Tongue (tissue), 2 donors: ENCODE data around the gene FOXF1. TPM values are rescaled to one million over a fixed set of nuclear protein-coding genes. Genes with fewer than 3 reads are reported as not detected.
A peak's percentile ranks its signal among the peaks of the same experiment; 100 is the strongest.

Source experiments
- DNase-seq: peaks from one replicate; pipeline ENCODE4 v3.0.0-alpha.2; 2015
- total RNA-seq: library from RNA; depleted of rRNA; stranded (reverse); fragments of >200 nt; gene quantifications from one replicate; pipeline ENCODE4 v1.2.3, GENCODE V29; 2014

Gene FOXF1
- total RNA-seq, 1 donor from 2014 or later: 3.6 TPM

DNA sequence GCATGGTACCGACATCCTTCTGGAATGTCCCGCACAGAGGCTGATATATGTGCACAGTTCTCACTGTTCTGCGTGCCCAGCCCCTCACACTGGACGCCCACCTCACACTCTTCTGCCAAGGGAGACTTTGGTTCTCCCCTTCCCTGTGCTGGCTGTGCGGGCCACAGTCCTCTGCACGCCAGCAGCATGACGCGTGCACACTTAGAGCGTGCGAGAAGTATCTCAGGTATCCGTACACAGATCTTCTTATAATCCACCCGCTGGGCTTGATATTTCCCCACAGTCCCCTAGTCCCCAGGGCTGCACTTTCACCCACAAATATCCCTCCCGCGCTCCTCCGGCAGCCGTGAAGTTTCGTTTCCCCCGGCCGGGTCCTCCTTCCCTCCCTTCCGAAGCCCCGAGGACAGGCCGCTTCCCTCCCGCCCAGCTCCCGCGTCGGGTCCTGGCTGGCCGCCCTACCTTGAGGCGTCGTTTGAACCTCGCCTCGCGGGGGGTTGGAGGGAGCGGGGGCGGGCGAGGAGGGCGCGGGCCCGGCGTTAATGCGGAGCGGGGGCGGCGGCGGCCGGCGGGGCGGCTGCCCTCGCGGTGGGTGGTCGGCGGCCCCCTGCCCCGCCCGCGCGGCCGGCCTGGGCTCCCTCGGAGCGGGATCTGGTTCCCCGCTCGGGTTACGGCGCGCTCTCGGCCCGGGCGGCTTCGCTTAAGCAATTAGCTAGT lies 5.0 kb upstream of the FOXF1 start:
- no peak for DNase-seq

DNA sequence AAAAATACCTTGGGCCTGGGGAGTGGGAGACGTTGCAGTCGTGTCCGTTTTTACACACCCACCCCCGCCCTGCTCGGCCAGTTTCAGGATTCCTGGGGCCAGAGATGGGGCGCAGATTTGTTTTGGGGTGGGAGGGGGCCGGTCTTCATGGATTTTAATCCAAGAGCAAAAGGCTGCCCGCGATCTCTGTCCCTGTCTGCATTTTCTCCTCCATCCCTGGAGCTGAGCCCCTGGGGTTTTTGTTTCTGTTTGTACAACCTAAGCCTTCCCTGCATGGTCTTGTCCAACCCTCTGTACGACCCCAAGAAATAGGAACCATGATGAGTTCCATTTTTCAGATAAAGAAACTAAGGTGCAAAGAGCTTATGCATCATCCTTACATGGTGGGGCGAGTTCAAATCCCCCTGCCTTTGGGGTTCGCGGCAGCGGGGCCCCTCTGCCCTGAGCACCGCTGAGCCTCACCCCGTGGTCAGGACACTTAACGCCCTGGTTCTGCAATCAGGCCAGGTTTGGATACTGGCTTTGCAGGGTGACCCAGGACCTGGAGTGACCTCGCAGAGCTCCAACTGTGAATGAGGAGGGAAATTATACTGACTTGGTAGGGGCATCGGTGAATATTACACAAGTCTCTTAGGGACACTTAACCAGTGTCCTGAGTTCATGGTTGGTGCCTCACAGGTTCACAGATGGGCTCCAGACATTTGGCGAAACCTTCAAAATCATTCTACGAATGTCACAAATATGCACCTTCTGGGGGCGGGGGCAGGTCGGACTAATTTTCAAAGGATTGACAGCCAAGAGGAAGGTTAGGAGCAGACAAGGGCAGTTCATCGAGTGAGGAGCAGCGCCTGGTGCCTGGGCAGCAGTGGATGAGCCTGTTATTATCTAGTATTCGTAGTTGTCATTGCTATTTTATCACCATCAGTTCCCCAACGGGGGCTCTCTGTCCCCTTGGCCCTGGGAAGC lies 4.1 kb upstream of the FOXF1 start:
- DNase-seq: no peak

DNA sequence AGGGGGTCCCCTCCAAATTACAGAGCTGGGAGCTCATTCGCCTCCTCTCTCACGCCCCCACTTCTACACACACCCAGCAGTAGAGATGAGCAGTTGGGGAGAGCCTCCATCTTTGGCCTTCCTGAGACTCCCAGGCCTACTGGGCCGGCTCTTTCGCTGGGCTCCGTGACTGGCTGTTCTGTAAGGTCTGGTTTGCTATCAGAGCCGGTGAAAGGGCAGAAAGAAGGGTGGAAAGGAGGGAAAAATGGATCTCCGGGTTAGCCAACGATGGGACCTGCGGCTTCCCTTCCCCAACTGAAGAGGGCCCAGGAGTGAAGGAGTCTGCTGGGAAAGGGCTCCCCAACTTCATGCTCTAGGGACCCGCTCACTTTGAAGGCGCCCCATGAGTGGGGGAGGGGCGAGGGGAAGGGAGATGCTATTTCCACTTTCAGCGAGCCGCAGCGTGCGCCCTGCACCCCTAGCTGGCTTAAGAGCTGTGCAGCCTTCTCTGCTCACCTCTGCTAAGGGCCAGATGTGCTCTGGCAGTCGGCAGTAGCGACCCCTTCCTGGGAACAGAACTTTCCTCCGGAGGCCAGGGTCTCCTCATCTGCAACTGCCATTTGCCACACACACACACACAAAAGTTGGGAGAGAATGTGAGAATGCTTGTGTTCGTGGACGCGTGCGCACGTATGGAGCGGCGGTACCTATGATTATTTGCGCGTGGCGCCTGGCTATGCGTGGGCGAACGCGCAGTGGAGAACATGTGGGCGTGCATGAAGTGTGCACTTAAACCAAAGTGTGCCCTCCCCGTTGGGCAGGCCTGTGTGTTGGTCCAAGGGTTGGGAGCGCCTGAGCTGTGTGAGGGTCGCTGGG lies 2.9 kb upstream of the FOXF1 start:
- DNase-seq: no peak

DNA sequence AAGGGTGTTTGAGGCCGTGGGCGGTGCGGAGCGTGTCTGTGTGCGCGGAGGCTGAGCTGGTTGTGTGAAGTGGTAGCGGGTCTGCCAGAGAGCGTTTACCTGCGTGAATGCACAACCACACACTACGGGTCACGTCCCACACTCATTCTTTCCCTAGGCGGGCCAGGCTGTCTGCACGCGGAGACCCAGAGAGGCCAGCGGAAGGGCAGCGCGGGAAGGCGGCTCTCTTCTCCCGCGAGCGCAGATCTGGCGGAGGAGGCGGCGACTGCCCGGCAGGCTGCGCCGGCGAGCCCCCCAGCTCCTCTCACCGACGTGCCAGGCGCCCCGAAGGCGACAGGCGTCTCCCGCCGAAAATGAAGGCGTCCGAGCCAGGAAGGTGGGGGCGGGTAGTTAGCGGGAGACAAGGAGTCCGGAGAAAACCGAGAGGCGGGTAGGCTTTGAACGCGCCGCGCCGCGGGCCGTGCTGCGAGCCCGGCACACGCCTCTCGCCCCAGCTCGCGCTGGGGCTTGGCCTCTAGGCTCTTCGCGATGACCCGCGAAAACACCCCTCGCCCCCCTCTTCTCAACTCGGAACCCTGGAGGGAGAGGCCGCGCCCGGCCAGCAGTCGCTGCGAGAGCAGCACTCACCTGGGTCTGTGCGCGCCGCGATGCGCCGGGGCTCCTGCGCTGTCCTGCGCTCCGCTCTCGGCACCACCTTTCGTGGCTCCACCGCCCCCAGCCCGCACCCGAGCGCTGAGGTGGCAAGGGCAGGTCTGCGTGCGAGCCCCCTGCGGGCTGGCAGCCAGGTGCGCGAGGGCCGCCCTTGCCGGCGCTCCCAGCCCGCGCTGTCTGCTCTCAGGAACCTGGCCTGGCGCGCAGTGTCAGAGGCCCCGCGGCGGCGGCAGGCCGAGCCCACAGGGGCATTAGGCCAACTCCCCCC lies 2.0 kb upstream of the FOXF1 start:
- DNase-seq: no peak

DNA sequence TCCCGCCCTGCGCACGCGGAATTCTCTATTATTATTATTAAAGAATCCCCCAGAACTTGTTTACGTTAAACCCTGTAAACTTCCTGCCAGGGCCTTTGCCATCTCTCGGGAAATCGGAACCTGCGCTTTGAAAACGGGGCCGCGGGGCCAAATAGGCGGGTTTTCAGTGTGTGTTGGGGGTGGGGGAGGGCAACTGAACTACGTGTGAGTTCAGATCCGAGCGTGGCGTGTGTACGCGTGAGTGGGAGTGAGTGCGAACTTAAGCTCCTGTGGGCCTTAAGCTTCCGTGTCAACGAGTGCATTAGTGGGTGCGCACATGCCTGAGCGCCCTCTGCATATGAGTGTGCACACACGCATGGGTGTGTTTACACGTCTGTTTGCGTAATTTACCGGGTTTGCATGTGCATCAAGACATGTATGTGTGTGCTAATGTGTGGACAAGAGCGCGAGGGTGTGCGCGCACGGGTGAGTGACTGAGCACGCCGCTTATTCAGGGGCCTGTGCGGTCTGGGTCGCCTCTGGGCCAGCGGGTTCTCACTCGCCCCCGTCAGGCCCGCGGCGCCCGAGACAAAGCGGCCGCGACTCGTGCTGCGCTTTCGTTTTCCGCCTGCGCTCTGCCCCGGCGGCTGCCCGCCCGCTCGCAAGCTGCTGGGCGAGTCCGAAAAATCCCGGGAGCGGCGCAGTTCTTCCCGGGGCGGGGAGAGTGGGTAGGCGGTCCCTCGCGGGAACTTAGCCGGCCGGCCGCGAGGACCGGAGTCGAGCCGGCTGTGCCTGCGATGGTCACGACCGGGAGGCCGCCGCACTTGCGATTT lies 1.2 kb upstream of the FOXF1 start:
- DNase-seq: peak; percentile 62

DNA sequence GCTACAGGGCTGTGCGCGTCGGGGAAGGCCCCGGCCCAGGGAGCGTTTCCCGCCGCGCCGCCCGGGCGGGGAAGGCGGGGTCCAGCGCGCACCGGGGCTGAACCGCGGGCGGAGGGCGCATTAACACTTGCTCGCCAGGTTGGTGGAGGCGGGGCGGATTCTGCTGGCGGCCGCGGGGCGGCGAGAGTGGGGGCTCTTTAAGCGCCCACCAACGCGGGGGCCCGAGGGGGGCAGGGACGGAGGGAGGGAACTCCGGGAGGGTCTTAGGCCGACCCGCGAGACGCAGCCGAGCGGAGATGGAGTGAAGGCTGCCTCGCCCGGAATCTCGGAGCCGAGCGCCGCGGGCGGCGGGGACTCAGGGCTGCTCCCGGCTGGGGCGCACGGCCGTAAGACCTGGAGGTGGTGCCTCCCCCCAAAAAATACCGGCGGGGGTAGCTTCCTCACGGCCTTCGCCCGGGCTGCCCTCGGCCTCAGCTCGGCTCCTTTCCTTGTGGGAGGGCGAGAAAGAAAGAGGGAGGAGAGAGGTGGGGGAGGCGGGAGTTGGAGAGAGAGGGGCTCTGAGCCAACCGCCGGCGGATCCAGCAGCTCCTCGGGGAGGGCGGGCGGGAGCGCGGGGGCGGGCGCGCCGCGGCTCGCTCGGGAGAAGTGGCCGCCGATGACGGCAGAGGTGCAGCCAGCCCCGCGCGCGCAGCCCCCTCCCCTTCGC lies 415 bp upstream of the FOXF1 start:
- DNase-seq: peak; percentile 79

DNA sequence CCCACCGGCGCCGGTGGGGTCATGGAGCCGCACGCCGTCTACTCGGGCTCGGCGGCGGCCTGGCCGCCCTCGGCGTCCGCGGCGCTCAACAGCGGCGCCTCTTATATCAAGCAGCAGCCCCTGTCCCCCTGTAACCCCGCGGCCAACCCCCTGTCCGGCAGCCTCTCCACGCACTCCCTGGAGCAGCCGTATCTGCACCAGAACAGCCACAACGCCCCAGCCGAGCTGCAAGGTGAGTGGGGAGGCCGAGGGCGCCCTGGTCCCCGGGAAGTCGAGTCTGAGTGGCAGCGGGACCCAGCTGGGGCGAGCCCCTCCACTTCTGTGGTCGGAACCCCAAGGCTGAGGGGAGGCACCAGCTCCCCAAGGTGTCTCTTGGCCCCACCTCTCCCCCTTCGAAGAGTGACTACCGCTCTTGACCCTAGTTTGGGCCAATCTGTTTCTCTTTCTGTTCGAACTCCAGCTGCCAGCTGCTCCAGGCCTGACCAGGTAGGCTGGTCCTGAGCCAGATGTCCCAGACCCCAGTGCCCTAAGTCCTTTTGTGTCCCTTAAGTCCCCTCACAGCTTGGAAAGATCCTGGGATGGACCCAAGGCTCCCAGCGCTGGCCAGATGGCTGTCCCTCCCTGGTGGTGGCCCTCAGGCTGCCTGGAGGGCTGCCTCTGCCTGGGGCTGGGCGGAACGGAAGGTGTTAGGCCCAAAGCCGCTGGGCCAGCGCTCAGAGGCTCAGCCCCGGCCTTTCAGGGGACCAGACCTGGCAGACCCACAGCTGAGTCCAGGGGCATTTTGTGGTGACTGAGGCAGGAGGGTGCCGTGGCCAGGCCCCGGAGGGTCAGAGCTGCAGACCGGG lies 1.2 kb downstream of the FOXF1 start:
- no peak for DNase-seq

DNA sequence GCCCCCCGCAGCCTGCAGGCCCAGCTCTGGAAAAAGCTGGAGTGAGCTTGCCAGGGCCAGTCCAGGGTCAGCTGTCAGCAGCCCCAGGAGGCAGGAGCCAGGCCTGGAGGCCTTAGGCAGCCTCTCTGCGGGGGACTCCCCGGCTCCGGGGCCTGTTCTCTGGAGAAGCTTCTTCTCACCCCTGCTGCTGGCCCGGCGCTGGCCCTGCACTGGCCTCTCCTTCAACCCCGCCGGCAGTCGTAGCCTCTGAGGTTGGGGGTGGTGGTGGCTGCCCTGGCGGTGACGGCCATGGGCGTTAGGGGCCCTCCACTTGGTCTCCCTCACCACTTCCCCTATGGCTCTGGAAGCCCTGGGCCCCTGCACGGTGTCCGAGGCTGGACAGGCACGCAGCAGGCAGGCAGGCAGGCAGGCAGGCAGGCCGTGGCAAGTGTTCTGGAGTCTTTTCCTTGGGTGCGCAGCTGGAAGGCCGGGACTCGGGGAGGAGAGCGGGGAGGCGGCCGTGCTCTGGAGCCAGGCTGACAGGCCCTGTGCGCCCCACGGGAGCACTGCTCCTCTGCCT lies 2.1 kb downstream of the FOXF1 start:
- no peak for DNase-seq

DNA sequence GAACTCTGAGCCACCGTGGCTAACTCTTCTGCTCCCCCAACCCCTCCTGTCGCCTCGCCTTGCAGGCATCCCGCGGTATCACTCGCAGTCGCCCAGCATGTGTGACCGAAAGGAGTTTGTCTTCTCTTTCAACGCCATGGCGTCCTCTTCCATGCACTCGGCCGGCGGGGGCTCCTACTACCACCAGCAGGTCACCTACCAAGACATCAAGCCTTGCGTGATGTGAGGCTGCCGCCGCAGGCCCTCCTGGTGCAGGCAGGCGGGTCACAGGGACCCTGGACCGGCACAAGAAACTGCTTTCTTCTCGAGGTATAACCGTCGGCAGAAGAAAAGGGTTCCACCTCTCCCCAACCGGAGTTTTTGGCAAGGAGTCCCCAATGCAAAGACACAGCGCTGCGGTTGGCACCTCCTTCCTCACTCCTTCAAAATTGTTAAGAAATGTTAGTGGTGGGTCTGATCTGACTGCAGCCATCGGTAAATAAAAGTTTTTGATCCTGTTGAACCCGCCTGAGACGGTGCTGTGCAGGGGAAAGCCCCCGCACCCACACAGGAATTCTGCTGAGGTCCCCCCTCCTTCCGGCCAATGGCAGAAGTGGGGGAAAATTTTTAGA lies 2.6 kb downstream of the FOXF1 start:
- no peak for DNase-seq

DNA sequence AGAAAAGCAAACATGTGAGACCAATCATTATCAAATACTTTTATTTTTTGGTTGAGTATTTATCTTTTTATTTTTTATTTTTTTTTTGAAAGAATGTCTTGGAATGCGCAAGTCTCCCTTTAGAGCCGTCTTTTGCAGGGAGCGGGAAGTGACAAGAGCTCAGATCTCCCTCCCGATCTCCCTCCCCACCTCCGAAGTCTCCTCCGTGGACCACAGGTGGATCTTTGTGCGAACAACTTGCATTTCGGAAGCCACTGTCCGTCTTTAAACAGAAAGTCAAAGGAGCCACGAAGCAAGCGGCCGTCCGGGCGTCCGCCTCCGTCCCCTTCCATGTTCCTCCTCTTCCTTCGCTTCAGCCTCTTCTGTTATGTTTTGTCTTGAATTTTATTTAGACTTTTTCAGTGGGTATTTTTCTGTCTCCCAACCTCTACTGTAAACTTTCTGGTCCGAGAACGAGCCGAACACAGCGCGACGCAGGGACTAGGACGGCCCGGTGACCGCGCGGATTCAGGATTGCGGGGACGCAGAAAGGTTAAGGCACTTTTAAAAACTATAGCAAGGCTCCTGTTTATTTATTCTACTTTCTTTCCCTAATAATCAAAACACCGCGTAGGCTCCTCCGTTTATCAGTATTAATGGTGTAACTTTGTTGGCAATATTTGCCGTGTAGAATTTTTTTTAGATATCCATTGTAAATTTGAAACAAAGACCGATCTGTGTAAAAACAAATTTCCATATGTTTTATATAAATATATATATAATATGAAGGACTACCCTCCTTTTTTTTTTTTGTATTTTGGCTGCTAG lies 3.3 kb downstream of the FOXF1 start:
- DNase-seq: no peak

DNA sequence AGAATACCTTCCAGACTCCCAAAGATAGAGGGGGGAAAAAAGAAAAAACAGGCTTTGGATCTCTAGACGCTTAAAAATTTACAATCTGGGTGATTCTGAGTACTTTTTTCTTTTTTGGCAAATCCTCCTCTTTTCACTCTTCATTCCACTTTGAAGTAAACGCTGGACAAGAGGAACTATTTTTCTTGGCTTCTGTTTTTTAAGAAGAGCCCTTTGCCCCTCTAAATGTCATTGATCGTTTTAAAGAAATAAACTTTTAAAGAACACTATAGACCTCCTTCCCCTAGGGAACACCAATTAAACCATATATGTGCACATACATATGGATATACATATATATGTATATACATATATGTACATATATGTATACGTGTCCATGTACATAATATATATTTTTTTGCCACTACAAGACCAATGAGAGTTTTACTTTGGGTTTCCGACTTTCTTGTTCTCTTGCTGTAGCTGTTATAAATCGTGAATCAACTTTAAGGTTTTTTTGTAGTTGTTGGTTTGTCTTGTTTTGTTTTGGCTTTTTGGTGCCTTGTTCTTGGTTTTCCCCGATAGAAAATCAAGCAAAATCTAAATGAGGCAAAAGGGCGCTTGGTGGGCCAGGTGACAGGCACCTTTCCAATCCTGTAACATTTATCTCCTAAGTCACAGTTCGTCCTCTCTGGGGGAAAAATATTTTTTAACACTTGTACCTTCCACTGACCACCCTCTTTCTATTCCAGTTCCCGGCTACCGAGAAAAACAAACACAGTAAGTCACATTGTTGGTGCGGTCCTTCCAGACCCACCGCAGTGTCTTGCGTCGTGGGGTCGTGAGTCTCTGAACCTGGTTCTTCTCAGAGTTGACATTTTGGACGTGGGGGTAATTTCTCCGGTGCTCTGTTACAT lies 4.4 kb downstream of the FOXF1 start:
- DNase-seq: no peak

DNA sequence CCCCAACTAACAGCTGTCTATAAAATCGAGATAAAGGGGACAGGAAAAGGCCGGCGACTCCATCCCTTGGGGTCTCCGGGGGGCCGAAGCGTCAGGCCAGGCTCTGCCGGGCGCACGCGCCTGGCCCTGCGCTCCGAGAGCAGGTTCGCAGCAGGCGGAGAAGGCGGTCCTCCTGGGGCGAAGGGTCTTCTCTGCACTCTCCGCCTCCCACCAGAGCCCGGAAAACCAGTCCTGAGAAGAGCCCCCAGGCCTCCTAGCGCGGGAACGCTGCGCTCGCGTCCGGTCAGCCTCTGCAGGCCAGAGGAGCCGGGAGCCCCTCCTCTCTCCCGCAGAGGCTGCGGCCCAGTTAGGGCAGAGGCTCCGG lies 5.1 kb downstream of the FOXF1 start:
- DNase-seq: no peak

DNA sequence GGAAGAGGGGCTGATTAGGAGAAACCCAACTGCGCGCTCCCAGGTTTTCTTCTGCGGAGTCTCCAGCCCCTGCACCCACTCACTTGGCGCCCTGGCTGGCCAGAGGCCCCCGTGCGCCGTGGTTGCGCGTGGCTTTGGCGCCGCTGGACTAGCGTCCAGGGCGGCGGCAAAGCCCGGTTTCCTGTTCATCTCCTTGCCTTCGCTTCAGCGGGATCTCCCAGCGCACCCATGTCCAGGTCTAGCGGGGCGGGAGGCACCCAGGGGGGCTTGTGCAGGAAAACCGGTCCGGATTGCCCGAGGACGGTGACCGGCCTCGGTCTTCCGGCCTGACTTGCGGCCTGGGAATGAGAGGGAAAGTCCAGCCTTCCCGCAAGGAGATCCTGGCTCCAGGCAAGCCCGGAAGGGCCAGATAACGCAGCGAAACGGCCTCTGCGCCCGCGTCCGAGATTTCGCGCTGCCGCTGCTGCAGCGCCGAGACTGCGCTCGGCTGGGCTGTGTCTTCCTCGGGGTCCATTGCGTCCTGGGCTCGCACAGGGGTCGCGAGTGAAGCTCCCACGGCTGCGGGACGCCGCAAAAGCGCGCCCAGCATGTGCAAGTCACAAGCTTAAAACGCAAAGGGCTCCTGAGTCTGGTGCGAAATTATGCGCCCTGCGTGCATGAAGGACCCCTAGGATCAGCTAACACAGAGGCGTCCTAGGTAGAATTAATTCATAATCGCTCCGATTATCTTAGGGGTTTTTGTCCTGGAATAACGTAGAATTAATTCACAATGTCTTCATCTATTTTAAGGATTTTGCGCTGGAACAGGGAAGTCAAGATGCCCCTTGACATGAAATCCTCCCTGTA lies 5.7 kb downstream of the FOXF1 start:
- DNase-seq: no peak

DNA sequence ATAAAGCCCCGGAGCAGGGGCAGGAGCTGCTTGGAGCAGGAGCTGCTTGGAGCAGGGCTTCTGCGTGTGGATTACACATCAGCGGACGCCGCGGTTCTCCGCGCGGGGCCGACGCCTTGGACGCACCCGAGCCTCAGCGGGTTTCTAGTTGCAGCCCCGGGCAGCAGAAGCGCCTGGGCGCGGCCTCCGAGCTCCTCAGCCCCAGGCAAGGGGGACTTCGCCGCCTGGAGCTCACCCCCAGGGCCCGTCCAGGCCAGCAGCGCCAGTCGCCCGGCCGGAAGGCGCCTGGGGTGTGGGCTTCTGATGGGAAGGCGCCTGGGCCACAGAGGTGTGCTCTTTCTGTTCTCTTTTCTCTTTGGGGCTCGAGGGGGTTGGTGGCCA lies 6.3 kb downstream of the FOXF1 start:
- DNase-seq: no peak

DNA sequence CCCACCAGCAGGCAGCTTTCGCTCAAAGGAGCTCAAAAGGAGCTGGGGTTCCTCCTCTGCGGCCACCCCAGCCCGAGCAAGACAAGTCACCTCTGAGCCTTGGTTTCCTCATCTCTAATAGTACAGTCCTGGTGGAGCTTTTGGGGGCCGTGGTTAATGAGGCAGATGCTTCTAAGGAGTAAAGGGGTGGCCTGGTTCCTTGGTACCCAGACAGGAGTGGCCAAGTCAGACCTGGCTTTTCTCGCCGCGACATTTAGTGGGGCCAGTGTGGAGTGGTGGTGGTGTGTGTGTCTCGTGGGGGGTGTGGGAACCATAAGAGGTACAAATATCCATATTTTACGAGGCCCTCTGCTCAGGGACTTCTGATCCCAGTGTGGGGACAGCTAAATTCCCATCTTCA lies 6.7 kb downstream of the FOXF1 start:
- DNase-seq: no peak
